SU-DHL-6 (cell line): ENCODE results near the gene PSMB1.
A peak's percentile ranks its signal among the peaks of the same experiment; 100 is the strongest.

Source experiments
- H2AFZ ChIP-seq: fragments of 200-600 bp; sonication (generic); 2 replicates; pipeline ENCODE4 v1.6.1; 2014; ENCODE audit warnings: low read depth, mild to moderate bottlenecking, moderate library complexity, mixed read lengths, antibody characterized with exemption, low read length; ENCODE audit not compliant: severe bottlenecking
- H3F3A ChIP-seq: fragments of 200-600 bp; shearing (Covaris generic); 2 replicates; pipeline ENCODE4 v1.6.0; 2016; ENCODE audit warnings: antibody characterized with exemption, mild to moderate bottlenecking; ENCODE audit not compliant: insufficient read depth
- H3K27ac ChIP-seq: fragments of 200-600 bp; sonication (generic); 2 replicates; pipeline ENCODE4 v1.5.1; 2016; ENCODE audit warnings: low read depth, mild to moderate bottlenecking, low read length, moderate library complexity, mixed read lengths
- H3K27me3 ChIP-seq: fragments of 200-600 bp; sonication (generic), shearing (Covaris generic); 2 replicates; pipeline ENCODE4 v1.6.0; 2014; ENCODE audit warnings: mild to moderate bottlenecking, low read length
- H3K36me3 ChIP-seq: fragments of 200-600 bp; sonication (generic); 2 replicates; pipeline ENCODE4 v1.6.1; 2014; ENCODE audit warnings: mild to moderate bottlenecking, low read length, mixed read lengths
- H3K4me2 ChIP-seq: fragments of 300-600, 200-600 bp; shearing (Covaris generic), sonication (generic); 2 replicates; pipeline ENCODE4 v1.6.0; 2014; ENCODE audit warnings: low read length, low read depth, mild to moderate bottlenecking; ENCODE audit not compliant: poor library complexity, severe bottlenecking
- H3K4me3 ChIP-seq: fragments of 200-600 bp; sonication (generic); 2 replicates; pipeline ENCODE4 v1.5.1; 2014; ENCODE audit warnings: antibody characterized with exemption, low read length, mild to moderate bottlenecking, mixed read lengths; ENCODE audit not compliant: insufficient read depth, poor library complexity, severe bottlenecking
- H3K79me2 ChIP-seq: fragments of 200-600 bp; sonication (generic); 2 replicates; pipeline ENCODE4 v1.6.1; 2014; ENCODE audit warnings: mild to moderate bottlenecking, low read length, moderate library complexity; ENCODE audit not compliant: insufficient read depth
- H3K9ac ChIP-seq: fragments of 200-600 bp; sonication (generic); 2 replicates; pipeline ENCODE4 v1.7.0; 2014; ENCODE audit warnings: mild to moderate bottlenecking, low read length
- H3K9me2 ChIP-seq: fragments of 200-600 bp; sonication (generic); replicated peaks from 2 replicates; pipeline ENCODE4 v1.6.1; 2014; ENCODE audit warnings: low read length; ENCODE audit not compliant: insufficient read depth
- H3K9me3 ChIP-seq: fragments of 200-600 bp; sonication (generic); 2 replicates; pipeline ENCODE4 v1.6.1; 2014; ENCODE audit warnings: low read length, mixed read lengths; ENCODE audit not compliant: insufficient read depth
- H4K20me1 ChIP-seq: fragments of 200-600 bp; sonication (generic); 2 replicates; pipeline ENCODE4 v1.6.1; 2014; ENCODE audit warnings: low read depth, mild to moderate bottlenecking, antibody characterized with exemption, low read length, moderate library complexity, mixed read lengths
- CTCF ChIP-seq: fragments of 200-600 bp; sonication (generic); IDR thresholded peaks from one replicate; pipeline ENCODE4 v1.5.1; 2017; ENCODE audit warnings: antibody characterized with exemption, mild to moderate bottlenecking, low read length, moderate library complexity; ENCODE audit not compliant: insufficient read depth, poor library complexity, severe bottlenecking
- EZH2phosphoT487 ChIP-seq: fragments of 200-600 bp; sonication (generic), shearing (Covaris generic); conservative IDR thresholded peaks from 2 replicates; pipeline ENCODE4 v1.6.1; 2018; ENCODE audit warnings: mild to moderate bottlenecking, antibody characterized with exemption, low read length, moderate library complexity, mixed read lengths

PSMB1 gene

DNA sequence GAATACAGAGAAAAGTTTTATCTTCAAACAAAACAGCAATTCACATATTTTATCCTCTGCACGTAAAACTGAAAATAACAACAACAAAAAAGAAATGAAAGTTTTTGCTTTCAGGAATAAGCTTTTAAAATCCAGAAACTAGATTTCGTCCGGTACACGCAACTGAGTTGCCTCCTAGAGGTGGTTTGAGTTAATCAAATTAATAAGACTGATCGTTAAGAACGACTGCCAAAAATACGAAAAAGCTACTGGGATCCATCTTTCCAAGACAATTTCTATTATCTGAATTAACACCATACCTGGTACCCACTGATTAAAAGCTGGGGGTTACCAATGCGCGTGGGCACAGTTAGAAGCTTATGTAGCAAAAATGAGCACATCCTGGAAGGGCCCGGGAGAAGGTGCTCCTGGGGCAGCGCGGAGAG, 30.7 kb upstream of the PSMB1 start:
- Histone ChIP-seq H3K9me2 (no peaks in the 10 kb centered on the region), H2AFZ (peak overlapping the region; percentile 38), H3K27me3 (no peaks in the 10 kb centered on the region), H4K20me1 (no peaks in the 10 kb centered on the region), H3K27ac (peak overlapping the region; percentile 73), H3F3A (peaks cover 7% of the 10 kb centered on the region; the same call in 1 of the 2 replicates), H3K9ac (peak overlapping the region; percentile 82), H3K36me3 (peaks cover 12% of the 10 kb centered on the region; the same call in 1 of the 2 replicates), H3K4me2 (peak overlapping the region; percentile 83), H3K4me3 (peak overlapping the region; percentile 98), H3K79me2 (peaks cover 18% of the 10 kb centered on the region), H3K9me3 (no peaks in the 10 kb centered on the region)
- TF ChIP-seq CTCF = no peak
- no peak for TF ChIP-seq EZH2phosphoT487

DNA sequence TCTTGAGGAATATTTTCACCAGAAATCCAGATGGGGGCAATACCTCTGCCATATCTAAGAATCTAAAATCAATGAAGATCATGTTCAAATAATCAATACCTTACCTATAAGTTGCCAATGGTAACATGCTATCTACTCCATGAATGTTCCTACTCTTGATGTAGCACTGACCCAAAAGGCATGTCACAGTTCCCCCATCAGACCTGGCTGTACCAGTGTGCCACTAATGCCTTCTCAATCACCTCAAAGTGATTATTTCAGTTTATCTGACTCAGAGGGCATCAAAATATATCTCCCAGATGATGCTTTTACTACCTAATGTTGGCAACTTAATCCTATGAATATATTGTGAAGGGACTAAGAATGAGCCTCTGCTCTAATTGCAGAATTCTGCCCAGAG, 25.8 kb upstream of the PSMB1 start:
- Histone ChIP-seq H3K27me3 (no peaks in the 10 kb centered on the region), H3K9me2 (no peaks in the 10 kb centered on the region), H3K4me2 (no peak overlapping the region), H2AFZ (no peak overlapping the region), H3K27ac (no peak overlapping the region), H4K20me1 (no peaks in the 10 kb centered on the region), H3K36me3 (peaks cover 17% of the 10 kb centered on the region), H3K9me3 (no peaks in the 10 kb centered on the region), H3K79me2 (peaks cover 15% of the 10 kb centered on the region), H3K4me3 (no peak overlapping the region), H3F3A (peaks cover 14% of the 10 kb centered on the region), H3K9ac (no peak overlapping the region)
- TF ChIP-seq CTCF (no peak), EZH2phosphoT487 (no peak)

DNA sequence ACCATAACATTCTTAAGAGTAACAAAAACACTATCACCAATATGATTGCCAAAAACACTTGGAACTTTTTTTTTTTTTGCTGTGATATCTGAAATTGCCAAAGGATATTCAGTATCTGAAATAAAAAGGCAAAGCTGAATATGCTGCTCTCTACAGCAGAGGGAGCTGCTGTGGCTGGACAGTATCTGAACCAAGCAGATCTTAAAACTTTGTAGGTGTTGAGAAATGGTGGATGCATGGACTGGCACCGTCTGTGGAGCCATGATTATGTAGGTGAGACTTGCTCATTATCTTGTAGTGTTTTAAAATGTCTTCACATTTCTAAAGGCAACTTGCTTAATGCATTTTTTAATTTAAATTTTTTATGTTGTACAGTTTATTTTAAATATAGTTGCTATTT, 22.1 kb upstream of the PSMB1 start:
- Histone ChIP-seq H2AFZ (no peak overlapping the region), H3F3A (peaks cover 24% of the 10 kb centered on the region), H3K9me2 (no peaks in the 10 kb centered on the region), H3K4me3 (no peak overlapping the region), H3K36me3 (peaks cover 22% of the 10 kb centered on the region), H3K27ac (no peak overlapping the region), H3K9ac (no peak overlapping the region), H3K4me2 (no peak overlapping the region), H4K20me1 (no peaks in the 10 kb centered on the region), H3K79me2 (no peaks in the 10 kb centered on the region), H3K27me3 (no peaks in the 10 kb centered on the region), H3K9me3 (no peaks in the 10 kb centered on the region)
- TF ChIP-seq EZH2phosphoT487 = no peak
- no peak for TF ChIP-seq CTCF
